SK-MEL-5 (cell line): ENCODE results near the gene STIM1. TPM values are rescaled to one million over a fixed set of nuclear protein-coding genes. Genes with fewer than 3 reads are reported as not detected.

Experiments
- DNase-seq: peaks from one replicate; pipeline ENCODE4 v3.0.0-alpha.2; 2016; ENCODE audit warnings: low read depth, low spot score
- in situ Hi-C: cut with HindIII; loops from 2 replicates; pipeline ENCODE4 v1.10.0; 2016; ENCODE audit warnings: low sequenced_read_pairs, high pct_unique_total_duplicates, low pct_unique_long_range_greater_than_20kb
- total RNA-seq: library from RNA; depleted of rRNA; stranded (reverse); fragments of >200 nt; shearing (Covaris generic); gene quantifications from 2 replicates; pipeline ENCODE4 v1.2.3, GENCODE V29; 2014

The STIM1 gene
- total RNA-seq, 1 experiment from 2014 or later, result 25.7 TPM

DNA sequence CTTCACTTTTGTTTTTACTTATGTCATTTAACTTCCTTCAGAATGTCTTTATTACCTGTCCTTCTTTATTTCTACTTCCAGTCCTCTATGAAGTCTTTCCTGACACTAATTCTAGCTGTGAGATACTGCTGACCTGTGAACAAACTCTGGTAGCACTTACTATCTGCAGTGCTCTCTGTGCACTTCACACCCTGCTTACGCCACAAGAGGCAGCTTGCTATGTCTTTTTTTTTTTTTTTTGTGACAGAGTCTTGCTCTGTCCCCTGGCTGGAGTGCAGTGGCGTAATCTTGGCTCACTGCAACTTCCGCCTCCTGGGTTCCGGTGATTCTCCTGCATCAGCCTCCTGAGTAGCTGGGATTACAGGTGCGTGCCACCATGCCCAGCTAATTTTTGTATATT, 10.7 kb downstream of the STIM1 start:
- in situ Hi-C loops, result loop anchor here (25.0 kb wide), 1 partner anchor 196 kb away; no protein-coding TSS in a partner anchor
- no peak for DNase-seq

DNA sequence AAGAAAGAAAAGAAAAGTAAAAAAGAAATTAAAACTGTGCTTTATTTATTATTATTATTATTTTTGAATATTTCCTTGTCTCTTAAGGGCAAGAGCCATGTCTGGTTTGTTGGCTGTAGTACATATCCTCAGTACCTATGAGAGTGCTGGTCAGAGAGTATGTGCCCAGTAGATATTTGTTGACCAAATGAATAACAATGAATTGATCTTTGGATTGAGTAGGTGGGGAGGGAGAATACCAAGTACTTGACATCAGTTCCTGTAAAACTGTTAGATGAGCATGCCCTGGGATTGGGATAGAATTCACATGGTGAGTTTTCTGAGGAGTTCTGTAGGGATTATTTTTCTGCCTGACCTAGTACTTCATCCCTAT, 11.4 kb downstream of the STIM1 start:
- in situ Hi-C loops, result loop anchor here (25.0 kb wide), 1 partner anchor 195 kb away; no protein-coding TSS in a partner anchor
- no peak for DNase-seq

DNA sequence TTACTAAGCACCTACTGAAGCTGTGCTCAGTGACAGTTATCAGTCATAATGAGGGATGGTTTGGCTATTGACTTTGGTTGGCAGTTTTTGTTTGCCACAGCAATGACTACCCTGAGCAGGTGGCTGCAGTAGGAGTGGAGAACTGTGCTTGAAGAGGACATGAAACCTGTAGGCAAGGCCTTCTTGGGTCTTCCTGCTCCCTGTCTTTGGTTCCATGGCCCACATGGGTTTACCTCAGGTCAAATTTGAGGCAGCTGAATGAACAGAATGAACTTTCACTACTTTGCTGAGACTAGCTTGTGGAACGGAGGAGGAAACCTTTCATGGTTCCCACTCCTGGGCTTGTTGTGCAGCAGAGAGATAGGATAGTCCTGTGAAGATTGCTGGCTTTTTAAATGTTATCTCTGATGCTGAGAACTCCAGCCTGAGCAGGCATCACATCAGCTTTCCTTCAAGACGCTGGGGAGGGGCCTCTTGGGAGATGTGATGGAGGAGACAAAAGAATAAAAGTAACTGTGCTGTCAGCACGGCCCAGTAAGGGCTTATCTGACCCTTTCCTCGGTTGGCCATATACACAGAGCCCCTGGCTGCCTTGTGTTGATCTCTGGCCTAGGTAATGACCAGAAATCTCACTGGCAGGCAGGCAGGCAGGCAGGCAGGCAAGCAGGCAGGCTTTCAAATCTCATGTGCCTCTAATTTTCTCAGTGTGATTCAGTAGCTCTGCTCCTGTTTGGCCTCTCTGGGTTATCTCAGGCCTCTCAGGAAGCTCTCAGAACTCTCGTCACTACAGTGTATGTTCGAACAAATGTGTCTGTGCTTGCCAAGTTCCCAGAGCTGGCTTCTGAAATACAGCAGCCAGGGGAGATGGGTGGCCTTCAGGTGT, 12.0 kb downstream of the STIM1 start:
- DNase-seq, result no peak
- in situ Hi-C loops, result loop anchor here (25.0 kb wide), 1 partner anchor 195 kb away; no protein-coding TSS in a partner anchor

DNA sequence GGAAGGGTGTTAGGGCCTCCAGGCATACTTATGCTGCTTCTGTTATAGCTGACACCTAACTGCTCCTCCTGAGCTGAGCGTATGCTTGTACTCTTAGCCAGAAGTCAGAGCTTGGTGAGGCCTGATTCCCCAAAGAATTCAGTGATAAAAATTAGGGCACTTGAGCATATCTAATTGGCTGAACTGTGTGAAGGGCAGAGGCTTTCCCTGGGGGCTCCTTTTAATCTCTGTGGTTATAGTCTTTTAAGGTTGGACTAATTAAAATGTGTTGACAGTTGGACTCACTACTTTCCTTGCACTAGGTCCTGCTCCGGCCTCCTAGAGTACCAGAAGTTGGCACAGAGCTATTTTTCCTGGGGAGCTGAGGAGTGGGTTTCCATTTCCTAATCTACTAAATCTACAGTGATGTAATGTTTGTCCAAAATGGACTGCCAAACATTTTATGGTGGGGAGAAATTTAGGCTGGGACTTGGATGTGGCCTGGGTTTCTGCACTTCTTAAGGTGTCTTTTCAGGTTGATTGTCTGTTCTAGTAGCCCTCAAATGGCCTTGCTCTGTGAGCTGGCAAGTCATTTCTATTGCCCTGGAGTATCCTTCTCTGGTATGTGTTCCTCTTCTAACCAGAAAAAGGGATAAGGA, 18.4 kb downstream of the STIM1 start:
- no peak for DNase-seq
- in situ Hi-C loops, result loop anchor here (25.0 kb wide), 1 partner anchor 188 kb away; no protein-coding TSS in a partner anchor

DNA sequence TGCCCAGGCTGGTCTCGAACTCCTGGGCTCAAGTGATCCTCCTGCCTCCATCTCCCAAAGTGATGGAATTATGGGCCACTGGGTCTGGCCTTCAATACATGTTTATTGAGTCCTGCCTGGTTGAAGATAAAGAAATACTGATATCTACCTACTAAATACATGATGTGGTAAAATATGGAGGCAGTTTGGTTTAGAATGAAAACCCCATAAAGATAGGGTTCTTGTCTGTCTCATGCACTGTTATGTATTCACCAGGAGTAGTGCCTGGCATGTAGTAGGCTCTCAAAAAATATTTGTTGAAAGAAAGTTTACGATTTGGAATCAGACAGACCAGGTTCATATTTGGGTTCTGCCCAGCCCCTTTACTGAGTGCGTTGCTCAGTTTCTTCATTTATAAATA, 21.1 kb downstream of the STIM1 start:
- DNase-seq, result no peak
- in situ Hi-C loops, result no loop called here

DNA sequence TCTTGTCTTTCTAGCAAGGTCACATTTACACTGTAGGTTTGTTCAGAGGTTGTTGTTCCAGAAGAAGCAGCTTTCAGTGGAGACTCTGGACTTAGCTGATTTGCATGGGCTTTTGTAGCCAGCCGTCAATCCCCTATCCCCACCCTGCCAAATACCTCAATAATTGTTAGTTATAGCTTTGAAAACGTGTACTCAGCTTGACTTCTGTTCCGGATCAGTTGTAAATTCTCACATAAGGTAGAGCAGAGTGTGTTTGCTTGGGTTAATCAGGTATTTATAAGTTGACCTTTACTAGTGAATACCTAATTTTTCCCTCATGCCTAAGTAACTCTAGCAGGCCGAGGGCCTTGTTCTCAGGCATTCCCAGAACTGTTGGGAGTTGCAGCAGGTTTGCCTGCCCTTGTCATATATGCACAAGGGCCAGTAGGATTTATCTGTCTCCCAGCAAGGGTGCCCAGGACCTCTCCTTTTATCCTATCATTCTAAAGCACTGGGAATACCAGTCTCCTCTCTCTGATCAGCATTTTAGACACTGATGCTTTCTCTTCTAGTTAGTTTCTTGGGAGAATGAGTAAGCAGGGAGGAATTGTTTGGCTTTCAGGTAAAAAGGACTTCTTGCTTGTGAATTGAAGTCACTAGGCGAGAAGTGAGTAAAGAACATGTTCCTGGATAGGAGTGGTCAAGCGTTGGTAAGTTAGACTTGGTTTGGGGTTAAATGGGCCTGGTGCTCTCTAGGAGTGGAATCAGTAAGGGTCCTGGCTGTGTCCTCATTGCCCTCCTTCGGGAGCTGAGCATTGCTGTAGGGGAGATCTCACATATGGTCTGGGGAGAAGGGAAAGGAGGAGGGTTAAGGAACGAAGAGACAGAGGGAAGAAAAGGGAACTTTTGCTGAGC, 22.1 kb downstream of the STIM1 start:
- no peak for DNase-seq
- in situ Hi-C loops, result no loop called here

DNA sequence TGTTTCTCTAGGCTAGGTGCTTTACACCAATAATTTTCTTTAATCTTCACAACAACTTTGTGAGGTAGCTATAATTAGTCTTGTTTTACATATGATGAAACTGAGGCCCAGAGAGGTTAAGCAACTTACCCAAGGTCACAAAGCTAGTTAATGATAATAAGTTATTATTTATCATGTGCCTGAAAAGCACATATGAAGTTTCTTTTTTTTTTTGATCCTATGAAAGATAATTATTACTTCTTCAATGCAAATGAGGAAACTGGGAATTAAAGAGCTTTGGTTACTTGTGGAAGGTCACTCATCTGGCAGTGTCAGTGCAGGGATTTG, 22.8 kb downstream of the STIM1 start:
- in situ Hi-C loops, result no loop called here
- DNase-seq, result no peak

DNA sequence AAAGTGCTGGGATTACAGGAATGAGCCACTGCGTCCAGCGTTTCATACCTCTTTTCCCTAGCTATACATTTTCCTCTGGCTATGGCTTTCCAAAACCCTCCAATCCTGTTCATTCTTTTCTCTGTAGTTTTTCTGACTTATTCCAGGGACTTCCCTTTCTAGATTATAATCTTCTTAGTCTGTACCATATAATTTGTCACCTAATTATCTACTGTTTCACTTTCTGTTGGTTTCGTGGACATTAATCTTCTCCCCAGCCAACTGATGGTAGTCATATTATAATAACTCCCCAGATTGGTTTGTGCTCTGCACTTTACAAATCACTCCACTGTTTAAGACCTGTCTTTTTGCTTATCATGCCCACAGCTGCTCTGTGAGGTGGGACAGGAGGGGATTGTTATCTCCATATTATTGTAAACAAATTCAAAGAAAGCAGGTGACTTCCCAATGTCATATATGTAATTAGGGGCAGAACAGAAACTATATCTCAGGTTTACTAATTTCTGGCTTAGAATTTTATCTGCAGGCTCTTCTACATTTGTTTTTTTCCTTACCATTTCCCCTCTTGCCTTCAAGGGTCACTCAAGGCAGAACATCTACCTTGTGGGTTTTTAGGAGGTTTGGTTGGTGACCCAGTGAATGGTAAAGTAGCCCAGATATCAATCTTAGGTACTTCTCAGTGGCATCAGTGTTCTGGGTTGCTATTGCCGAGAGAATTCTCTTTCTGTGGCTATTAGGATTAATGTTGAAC, 23.9 kb downstream of the STIM1 start:
- in situ Hi-C loops, result no loop called here
- no peak for DNase-seq

DNA sequence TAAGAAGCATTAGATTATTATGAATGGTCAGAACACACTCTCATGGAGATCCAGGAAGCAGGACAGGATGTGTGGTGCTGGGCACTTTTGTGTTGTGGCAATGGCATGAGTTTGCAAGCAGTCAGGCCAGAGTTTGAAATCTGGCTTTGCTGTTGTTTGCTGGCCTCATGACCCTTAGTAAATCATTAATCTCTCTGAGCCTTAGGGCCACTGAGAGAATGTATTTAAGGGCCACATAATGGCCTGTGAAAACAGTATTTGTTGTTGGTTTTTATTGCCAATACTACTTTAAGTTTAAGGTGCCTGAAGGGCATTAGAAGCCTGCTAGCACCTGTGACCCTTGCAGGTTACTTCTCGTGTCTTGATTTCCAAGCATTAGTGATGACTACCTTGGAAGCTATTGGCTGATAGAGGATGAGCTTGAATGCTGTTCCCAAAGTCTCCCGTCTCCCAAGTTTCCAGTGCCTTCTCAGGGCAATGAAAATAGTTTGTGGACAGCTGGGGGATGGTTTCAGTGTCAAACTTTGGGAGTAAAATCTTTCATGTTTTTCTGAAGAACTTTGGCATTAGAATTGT, 24.6 kb downstream of the STIM1 start:
- no peak for DNase-seq
- in situ Hi-C loops, result no loop called here

DNA sequence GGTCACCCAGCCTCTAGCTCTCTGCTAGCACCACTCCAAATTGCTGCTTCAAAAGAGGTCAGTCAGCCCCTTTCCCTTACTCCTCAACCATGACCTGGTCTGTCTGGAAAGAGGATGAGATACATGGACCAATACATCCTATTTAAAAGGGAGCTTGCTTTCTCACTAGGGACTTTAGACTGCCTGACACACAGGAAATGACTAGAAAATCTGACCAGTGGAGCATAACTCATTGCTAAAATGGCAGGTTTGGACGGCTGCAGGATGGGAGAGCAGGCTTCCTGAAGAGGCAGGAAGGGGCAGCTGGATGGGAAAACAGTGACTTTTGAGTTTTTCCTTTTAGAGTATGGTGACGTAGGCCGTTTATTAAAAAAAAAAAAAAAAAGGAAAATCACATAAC, 25.3 kb downstream of the STIM1 start:
- no peak for DNase-seq
- in situ Hi-C loops, result no loop called here

DNA sequence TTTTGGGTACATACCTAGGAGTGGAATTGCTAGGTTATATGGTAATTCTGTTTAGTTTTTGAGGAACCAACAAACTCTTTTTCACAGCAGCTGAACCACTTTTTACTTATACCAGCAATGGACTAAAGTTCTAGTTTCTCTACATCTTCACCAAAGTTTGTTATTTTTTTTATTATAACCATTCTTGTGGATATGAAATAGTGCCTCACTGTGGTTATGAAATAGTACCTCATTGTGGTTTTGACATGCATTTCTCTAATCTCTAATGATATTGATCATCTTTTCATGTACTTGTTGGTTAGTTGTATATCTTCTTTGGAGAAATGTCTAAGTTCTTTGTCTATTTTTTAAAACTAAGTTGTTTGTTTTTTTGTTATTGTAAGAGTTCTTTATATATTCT, 27.2 kb downstream of the STIM1 start:
- no peak for DNase-seq
- in situ Hi-C loops, result no loop called here

DNA sequence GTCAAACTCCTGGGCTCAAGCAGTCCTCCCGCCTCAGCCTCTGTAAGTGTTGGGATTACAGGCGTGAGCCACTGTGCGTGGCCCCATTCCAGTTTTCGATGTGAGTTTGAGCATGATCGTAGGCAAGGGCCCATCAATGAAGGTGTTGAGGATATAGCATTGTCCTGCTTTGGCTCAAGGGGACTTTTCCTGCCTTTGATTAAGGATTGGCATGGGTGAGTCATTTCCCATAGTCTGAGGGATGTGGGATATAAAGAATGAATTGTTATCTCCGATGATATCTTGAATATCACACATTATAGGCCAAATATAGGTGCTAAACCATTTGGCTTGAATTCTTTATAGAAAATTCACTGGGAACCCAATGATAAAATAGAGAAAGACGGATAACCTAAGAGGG, 30.4 kb downstream of the STIM1 start:
- in situ Hi-C loops, result no loop called here
- DNase-seq, result peak; percentile 39

DNA sequence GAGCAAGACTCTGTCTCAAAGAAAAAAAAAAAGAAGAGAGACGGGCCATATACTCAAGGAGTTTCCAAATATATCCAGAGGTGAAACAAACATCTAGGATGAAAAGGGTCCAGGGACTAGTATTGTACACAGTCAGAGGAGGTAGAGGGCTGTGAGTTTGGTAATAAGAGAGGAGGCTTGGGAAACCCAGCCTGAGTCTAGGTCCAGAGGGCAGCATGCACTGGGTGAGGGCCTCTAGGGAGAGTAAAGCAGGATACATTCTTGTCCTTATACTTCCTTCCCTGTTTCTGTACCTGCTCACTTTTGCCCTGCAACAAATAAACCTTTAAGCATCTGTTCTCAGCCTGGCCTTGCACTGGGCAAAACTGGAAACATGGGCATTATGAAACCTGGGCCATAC, 31.5 kb downstream of the STIM1 start:
- DNase-seq, result no peak
- in situ Hi-C loops, result no loop called here

DNA sequence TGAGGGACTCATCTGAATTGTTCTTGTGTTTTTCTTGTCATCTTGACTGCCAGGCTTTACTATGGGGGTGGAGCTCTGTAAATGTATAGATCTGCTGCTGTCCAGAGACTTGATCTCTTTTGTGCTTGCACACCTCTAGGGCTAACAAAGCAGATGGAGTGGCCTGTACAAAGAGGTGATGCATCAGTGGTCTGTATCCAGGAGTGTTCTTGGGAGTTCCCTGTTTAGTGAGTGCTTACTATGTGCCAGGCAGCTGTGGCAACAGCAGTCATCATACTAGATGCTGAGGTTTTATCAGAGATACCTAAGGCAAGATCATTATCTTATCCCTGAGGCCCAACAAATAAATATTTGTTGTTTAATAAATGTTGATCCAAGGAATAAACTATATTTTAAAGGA, 33.4 kb downstream of the STIM1 start:
- in situ Hi-C loops, result no loop called here
- no peak for DNase-seq

DNA sequence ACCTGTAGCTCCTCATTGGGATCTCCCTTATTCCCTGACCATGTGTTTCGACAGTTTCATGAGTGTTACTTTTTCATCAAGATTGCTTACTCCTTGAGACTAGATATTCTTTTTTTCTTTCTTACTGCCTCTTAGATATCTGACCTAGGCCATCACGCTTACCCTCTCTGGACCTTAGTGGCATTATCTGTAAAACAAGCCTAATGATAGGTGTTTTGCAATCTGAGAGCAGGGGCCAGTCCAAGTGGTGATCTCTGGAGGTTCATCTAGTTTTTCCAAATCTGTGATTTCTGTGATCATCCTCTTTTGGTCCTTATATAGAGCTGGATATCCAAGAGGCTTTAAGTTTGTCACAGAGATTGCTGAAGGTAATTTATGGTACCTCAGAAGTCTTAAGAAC, 34.5 kb downstream of the STIM1 start:
- in situ Hi-C loops, result no loop called here

DNA sequence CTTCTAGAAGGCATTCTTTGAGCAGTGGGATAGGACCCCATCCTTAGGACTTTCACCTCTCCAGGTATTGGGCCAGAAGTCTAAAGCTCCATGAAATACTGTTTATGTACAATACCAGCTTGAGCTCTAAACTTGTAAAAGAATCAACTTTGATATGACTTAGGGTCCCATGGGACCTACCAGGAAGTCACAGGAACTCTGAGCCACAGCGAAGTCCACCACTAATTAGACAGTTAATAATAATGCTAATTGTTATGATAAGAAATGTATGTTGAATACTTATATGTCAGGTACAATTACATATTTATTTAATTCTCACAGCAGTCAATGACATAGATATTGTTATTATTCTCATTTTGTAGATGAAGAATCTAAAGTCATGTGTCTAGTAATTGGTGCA, 35.3 kb downstream of the STIM1 start:
- in situ Hi-C loops, result no loop called here
- DNase-seq, result no peak

More for the DNA sequence above, 34.5 kb downstream of the STIM1 start:
- DNase-seq, result no peak

DNA sequence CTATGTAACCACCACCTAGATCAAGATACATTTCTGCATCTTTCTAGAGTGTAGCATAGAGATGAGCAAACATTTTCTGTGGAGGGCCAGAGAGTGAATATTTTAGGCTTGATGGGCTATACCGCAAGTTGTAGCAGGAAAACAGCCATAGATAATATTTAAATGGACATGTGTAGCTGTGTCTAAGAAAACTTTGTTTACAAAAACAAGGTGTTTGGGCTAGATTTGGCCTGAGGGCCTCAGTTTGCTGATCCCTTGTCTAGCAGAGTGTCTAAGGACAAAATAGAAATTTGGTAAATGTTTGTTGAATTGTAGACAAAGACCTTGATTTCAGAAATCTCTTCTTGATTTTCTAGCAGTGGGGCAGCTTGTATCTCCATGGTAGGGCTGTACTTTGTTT, 36.3 kb downstream of the STIM1 start:
- in situ Hi-C loops, result no loop called here
- DNase-seq, result no peak
